Right lobe of liver (tissue), 6 donors: ENCODE data around the gene COL23A1. TPM values are rescaled to one million over a fixed set of nuclear protein-coding genes. Genes with fewer than 3 reads are reported as not detected.

ENCODE experiments used
- ATAC-seq, 4 donors: fragments of 200-7000 bp; cut with Tn5 transposase; one replicate each; pipeline ENCODE4 v1.9.1; 2020; ENCODE audit warnings: mild to moderate bottlenecking in 4 of 4, moderate library complexity in 4 of 4
- DNase-seq, 3 donors: peaks; one replicate each; pipeline ENCODE4 v3.0.0-alpha.2; 2020
- H3K27ac ChIP-seq, 3 donors: fragments of 200-600 bp; one replicate each; pipeline ENCODE4 v1.8.0; 2022
- H3K27me3 ChIP-seq, 2 donors: fragments of 200-600 bp; one replicate each; pipeline ENCODE4 v1.8.0; 2022
- H3K36me3 ChIP-seq, 4 donors: fragments of 200-600 bp; sonication (generic) in 1 of 4; one replicate each; pipeline versions ENCODE4 v1.5.1 to v1.8.0; 2017 to 2022; ENCODE audit warnings: control low read depth in 1 of 4
- H3K4me1 ChIP-seq, 4 donors: fragments of 200-600 bp; sonication (generic) in 1 of 4; one replicate each; pipeline versions ENCODE4 v1.5.1 to v1.8.0; 2017 to 2022; ENCODE audit warnings: control low read depth in 1 of 4
- H3K4me3 ChIP-seq, 3 donors: fragments of 200-600 bp; one replicate each; pipeline ENCODE4 v1.8.0; 2022
- H3K9me3 ChIP-seq, 4 donors: fragments of 200-600 bp; sonication (generic) in 1 of 4; one replicate each; pipeline versions ENCODE4 v1.5.1 to v1.8.0; 2017 to 2022; ENCODE audit warnings: control low read depth in 1 of 4
- POLR2A ChIP-seq: fragments of 450-650 bp; IDR thresholded peaks from one replicate; pipeline ENCODE4 v1.6.1; 2017; ENCODE audit warnings: antibody characterized with exemption, mild to moderate bottlenecking
- WGBS: methylation state at CpG from one replicate; pipeline ENCODE4 v1.1.6; 2018; ENCODE audit warnings: low coverage, low lambda C conversion rate; ENCODE audit not compliant: insufficient coverage; ENCODE audit errors: missing lambda C conversion rate; 5-methylcytosine and 5-hydroxymethylcytosine counted together
- intact Hi-C, 2 donors: fragments of 100-400 bp; cut with DNase I; formaldehyde crosslinking; loops; one replicate each; pipeline versions ENCODE4 v1.11.2 to v1.14.1; 2022
- total RNA-seq, 6 experiments: library from RNA; depleted of rRNA in 2 of 6; stranded (reverse); fragments of >200 nt in 2 of 6; fragmentation: NEBNext Ultra II Directional in 3 of 6; extraction: Animal tissue kit (Norgen Biotek cat#: 25700) in 3 of 6; gene quantifications; one replicate each; pipeline versions ENCODE4 v1.1.0 to v1.2.4, GENCODE V29; 2016 to 2023
- TF ChIP-seq, protein P1 (sequence below), 4 donors: fragments of 200-600 bp in 3 of 4; fragments of 450-650 bp in 1 of 4; IDR thresholded peaks; one replicate each; pipeline versions ENCODE4 v1.5.1 to v1.8.0; 2016 to 2022; ENCODE audit warnings: antibody characterized with exemption in 4 of 4, mild to moderate bottlenecking in 2 of 4
- donor health status: DM: no; HTN: yes; CAD: no.
- donor health status: DM: no; HTN: no; CAD: no.
- donor health status: DM: no; HTN: no; CAD: no.
- donor health status: DM: no; HTN: yes; CAD: no.
- donor health status: DM: no; HTN: yes; CAD: no.

COL23A1 gene
- total RNA-seq, 6 experiments from 2014 or later = 0.25 to 1.2 (median 0.50) TPM

DNA sequence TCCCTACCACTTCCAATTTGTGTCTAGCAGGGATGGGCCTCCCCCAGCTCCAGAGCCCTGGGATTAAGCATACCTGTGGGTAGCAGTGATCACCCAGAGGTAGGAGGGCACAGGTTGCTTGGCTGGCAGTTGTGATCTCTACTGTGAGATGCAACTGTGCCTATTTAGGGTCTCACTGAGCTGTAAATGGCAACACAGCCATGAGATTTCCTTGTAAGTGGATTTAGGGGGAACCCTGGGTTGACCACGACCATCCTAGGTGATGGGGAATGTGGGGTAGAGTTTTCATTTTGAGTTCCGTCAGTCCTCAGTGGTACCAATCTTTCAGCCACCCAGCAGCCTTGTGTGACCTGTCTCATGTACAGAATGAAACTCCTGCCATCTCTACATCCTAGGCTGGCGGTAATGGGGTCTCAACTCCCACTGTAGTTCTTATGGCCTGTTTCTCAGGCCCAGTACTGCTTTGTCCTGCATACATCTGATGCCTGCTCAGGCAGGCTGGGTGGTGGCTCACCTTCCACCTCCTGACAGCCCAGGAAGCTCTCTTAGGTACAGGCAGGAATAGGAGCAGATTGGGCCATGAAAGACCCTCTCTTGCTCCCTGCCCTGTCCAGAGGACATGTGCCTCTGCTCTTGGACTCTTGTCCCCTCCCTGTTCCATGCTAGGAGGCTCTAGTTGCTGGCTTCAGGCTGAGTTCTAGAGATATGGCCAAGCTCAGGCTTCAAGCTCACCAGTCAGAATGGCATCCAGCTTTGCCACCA, 377.8 kb downstream of the COL23A1 start:
- peaks cover 0 to 42% (median 19%) of the 10 kb centered on the region in 4 donors for H3K4me1 ChIP-seq
- WGBS = 82% methylated on average over 2 of the region's 3 CpGs
- H3K27ac ChIP-seq = peak overlapping the region in 1 of 3 donors; percentile 33
- ATAC-seq (peak in 1 of 4 donors; percentile 1), DNase-seq (no peak)
- no peaks in the 10 kb centered on the region for H3K27me3 ChIP-seq
- no peak for TF ChIP-seq POLR2A
- TF ChIP-seq, protein P1, sequence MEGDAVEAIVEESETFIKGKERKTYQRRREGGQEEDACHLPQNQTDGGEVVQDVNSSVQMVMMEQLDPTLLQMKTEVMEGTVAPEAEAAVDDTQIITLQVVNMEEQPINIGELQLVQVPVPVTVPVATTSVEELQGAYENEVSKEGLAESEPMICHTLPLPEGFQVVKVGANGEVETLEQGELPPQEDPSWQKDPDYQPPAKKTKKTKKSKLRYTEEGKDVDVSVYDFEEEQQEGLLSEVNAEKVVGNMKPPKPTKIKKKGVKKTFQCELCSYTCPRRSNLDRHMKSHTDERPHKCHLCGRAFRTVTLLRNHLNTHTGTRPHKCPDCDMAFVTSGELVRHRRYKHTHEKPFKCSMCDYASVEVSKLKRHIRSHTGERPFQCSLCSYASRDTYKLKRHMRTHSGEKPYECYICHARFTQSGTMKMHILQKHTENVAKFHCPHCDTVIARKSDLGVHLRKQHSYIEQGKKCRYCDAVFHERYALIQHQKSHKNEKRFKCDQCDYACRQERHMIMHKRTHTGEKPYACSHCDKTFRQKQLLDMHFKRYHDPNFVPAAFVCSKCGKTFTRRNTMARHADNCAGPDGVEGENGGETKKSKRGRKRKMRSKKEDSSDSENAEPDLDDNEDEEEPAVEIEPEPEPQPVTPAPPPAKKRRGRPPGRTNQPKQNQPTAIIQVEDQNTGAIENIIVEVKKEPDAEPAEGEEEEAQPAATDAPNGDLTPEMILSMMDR (IDR thresholded peaks at IDR 0.05) = no peak
- no peak overlapping the region for H3K4me3 ChIP-seq
- H3K36me3 ChIP-seq = peaks cover 20 to 79% (median 40%) of the 10 kb centered on the region in 4 donors
- no peaks in the 10 kb centered on the region for H3K9me3 ChIP-seq
- intact Hi-C loops = no loop called here

DNA sequence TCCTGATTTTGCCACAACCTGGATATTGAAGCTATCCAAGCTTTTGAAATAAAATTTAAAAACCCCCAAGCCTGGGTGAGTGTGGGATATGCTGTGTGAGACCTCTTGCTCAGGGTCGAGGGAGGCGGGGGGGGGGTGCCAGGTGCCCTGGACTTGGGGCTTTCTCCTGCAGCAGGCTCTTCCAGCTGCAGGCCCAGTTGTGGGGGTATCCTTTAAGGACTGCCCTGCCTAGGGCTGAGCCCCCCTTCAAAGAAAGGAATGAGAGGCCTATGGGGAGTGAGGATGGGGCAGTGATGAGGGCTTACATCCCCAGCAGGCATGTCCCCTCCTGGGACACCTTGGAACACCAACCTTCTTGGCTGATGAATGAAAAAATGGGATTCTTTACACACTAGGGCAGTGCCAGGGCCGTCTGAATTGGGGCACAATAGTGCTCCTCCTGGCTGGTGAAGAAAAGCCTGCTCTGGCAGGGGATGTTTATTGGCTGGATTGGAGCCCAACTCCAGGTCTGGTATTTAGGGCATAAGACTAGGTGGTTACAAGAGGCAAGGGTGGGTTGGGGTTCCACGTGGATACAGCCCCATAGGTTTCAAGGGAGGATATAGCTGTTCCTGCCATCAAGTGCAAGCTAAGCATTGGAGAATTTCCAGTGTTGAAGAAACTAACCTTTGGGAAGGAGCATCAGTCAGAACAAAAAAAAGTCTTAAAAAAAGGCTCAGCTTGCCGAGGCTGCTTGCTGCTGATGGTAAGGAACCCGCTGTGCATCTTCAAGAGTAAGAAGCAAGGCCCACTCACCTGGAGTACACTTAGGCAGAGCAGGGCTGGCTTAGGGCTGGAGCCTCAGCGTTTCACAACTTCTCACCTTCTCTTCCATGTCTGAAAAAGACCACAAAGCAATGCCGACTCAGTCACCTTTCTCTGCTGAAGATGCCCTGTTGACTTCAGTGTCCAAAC, 378.8 kb downstream of the COL23A1 start:
- no peak overlapping the region for H3K27ac ChIP-seq
- H3K9me3 ChIP-seq = no peaks in the 10 kb centered on the region
- H3K4me1 ChIP-seq = peaks cover 0 to 52% (median 24%) of the 10 kb centered on the region in 4 donors
- TF ChIP-seq POLR2A = no peak
- intact Hi-C loops = no loop called here
- H3K27me3 ChIP-seq = no peaks in the 10 kb centered on the region
- peaks cover 26 to 78% (median 49%) of the 10 kb centered on the region in 4 donors for H3K36me3 ChIP-seq
- DNase-seq (no peak), ATAC-seq (no peak)
- H3K4me3 ChIP-seq = no peak overlapping the region
- 79% methylated on average over 5 of the region's 8 CpGs for WGBS

DNA sequence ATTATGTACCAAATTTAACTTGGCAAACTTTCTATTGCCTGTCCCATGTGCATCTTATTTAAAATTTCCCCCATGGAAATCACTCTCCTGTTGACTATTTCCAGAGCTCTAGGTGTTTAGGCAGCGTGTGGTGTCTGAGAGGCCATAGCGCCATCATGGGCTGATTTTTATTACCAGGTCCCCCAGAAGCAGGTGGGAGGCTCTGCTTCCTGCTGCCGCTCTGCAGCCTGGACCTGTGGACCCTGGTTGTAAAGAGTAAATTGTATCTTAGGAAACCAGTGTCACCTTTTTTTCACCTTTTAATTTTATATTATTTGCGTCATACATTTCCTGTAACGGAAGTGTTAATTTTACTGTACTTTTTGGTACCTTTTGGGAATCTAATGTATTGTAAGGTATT, 379.5 kb downstream of the COL23A1 start:
- Histone ChIP-seq H3K27me3 (no peaks in the 10 kb centered on the region), H3K4me3 (no peak overlapping the region), H3K4me1 (peaks cover 0 to 59% (median 24%) of the 10 kb centered on the region in 4 donors), H3K9me3 (no peaks in the 10 kb centered on the region), H3K36me3 (peaks cover 24 to 71% (median 48%) of the 10 kb centered on the region in 4 donors), H3K27ac (no peak overlapping the region)
- DNase-seq (no peak), ATAC-seq (no peak)
- 85% methylated on average over 4 of the region's 5 CpGs for WGBS
- no peak for TF ChIP-seq POLR2A
- TF ChIP-seq, protein P1 (IDR thresholded peaks at IDR 0.05) = no peak
- intact Hi-C loops = no loop called here

DNA sequence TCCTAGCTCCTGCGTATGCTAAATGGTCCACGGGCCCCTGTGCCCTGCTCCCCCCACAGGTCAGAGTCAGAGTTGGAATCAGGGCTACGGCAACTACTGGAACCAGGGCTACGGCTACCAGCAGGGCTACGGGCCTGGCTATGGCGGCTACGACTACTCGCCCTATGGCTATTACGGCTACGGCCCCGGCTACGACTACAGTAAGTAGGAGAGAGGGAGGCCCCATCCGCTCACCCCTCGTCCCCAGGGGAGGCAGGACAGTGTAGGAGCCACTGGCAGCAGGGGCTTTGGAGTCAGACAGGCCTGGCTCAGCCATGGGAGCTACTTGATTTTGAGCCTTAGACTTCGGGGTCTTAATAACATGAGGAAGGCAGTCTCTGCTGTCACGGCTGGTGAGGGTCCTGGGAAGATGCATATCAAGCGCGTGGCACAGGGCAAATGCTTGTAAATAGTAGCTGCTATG, 380.1 kb downstream of the COL23A1 start:
- no peak for TF ChIP-seq POLR2A
- TF ChIP-seq, protein P1 (IDR thresholded peaks at IDR 0.05) = no peak
- no peak for ATAC-seq
- H3K27me3 ChIP-seq = no peaks in the 10 kb centered on the region
- H3K27ac ChIP-seq = no peak overlapping the region
- H3K9me3 ChIP-seq = no peaks in the 10 kb centered on the region
- H3K4me1 ChIP-seq = peaks cover 0 to 61% (median 21%) of the 10 kb centered on the region in 4 donors
- peaks cover 24 to 70% (median 48%) of the 10 kb centered on the region in 4 donors for H3K36me3 ChIP-seq
- WGBS = 40% methylated on average over 1 of the region's 18 CpGs
- DNase-seq = peak in 1 of 3 donors; percentile 45
- intact Hi-C loops = no loop called here
- no peak overlapping the region for H3K4me3 ChIP-seq
